H1 (cell line): Measurements from ENCODE around the gene WDR12. TPM values are rescaled to one million over a fixed set of nuclear protein-coding genes. Genes with fewer than 3 reads are reported as not detected.

Source experiments
- CTCF ChIA-PET: fragments of 300-600 bp; sonication (Branson Sonifier 250); formaldehyde crosslinking; loops from one replicate; lab custom pipeline; 2021; ENCODE audit not compliant: partially characterized antibody; lab: Charles Lee
- POLR2A ChIA-PET: fragments of 300-600 bp; sonication (Branson Sonifier 250); formaldehyde crosslinking; loops from one replicate; lab custom pipeline; 2021; ENCODE audit warnings: inconsistent platforms; ENCODE audit not compliant: partially characterized antibody; lab: Charles Lee
- DNase-seq, 2 experiments: peaks; one replicate each; pipeline versions ENCODE4 v3.0.0 to v3.0.0-alpha.2; 2010 to 2022; ENCODE audit warnings: low spot score in 2 of 2, low read depth in 1 of 2, mixed read lengths in 1 of 2
- FAIRE-seq: peaks from 2 replicates; lab custom pipeline; 2011; peaks lifted over from hg19 to GRCh38; lab: Jason Lieb, UNC
- H2AFZ ChIP-seq: 2 replicates; pipeline ENCODE4 v1.8.1; 2012; ENCODE audit warnings: low read length, inconsistent platforms
- H2AK5ac ChIP-seq: 2 replicates; pipeline ENCODE4 v1.6.1; 2013; ENCODE audit warnings: low read depth, low read length
- H2BK120ac ChIP-seq: replicated peaks from 2 replicates; pipeline ENCODE3; 2013; ENCODE audit warnings: low read depth, low read length, inconsistent platforms
- H2BK12ac ChIP-seq: 2 replicates; pipeline ENCODE4 v1.6.1; 2013; ENCODE audit warnings: low read depth, low read length
- H2BK15ac ChIP-seq: 2 replicates; pipeline ENCODE4 v1.6.1; 2013; ENCODE audit warnings: low read length
- H2BK20ac ChIP-seq: 2 replicates; pipeline ENCODE4 v1.6.1; 2013; ENCODE audit warnings: low read length
- H2BK5ac ChIP-seq: 2 replicates; pipeline ENCODE4 v1.6.1; 2013; ENCODE audit warnings: low read depth, low read length
- H3K14ac ChIP-seq: 2 replicates; pipeline ENCODE4 v1.6.1; 2013; ENCODE audit warnings: inconsistent platforms; ENCODE audit not compliant: insufficient read length
- H3K18ac ChIP-seq: 2 replicates; pipeline ENCODE4 v1.6.1; 2013; ENCODE audit warnings: low read length; ENCODE audit errors: extremely low read depth
- H3K23ac ChIP-seq: 2 replicates; pipeline ENCODE4 v1.6.1; 2013; ENCODE audit warnings: inconsistent platforms; ENCODE audit not compliant: insufficient read length
- H3K23me2 ChIP-seq: 2 replicates; pipeline ENCODE4 v1.6.1; 2013; ENCODE audit warnings: low read depth, low read length
- H3K27ac ChIP-seq: 2 replicates; pipeline ENCODE4 v1.6.1; 2011; ENCODE audit warnings: low read depth, low read length, inconsistent platforms
- H3K27me3 ChIP-seq, 4 experiments: replicated peaks in 1 of 4; 1 replicate in 1 of 4; 2 replicates in 3 of 4; pipeline versions ENCODE4 v1.6.1 to v1.8.1; 2011 to 2013; ENCODE audit warnings: low read length in 3 of 4, mild to moderate bottlenecking in 3 of 4, inconsistent platforms in 2 of 4, mixed read lengths in 2 of 4, moderate library complexity in 1 of 4; ENCODE audit not compliant: control insufficient read depth in 3 of 4, insufficient read depth in 3 of 4; ENCODE audit errors: extremely low read depth in 1 of 4
- H3K36me3 ChIP-seq, 4 experiments: 2 replicates each; pipeline versions ENCODE4 v1.6.1 to v1.8.1; 2011 to 2013; ENCODE audit warnings: mild to moderate bottlenecking in 4 of 4, low read length in 3 of 4, moderate library complexity in 2 of 4, control low read depth in 1 of 4, inconsistent platforms in 1 of 4; ENCODE audit not compliant: insufficient read depth in 4 of 4, control insufficient read depth in 2 of 4
- H3K4ac ChIP-seq: replicated peaks from 2 replicates; pipeline ENCODE3; 2013; ENCODE audit warnings: low read length, low read depth, mixed read lengths, inconsistent platforms; ENCODE audit not compliant: insufficient read length
- H3K4me1 ChIP-seq, 4 experiments: replicated peaks in 1 of 4; 1 replicate in 1 of 4; 2 replicates in 3 of 4; pipeline versions ENCODE4 v1.6.1 to v1.8.1; 2011 to 2013; ENCODE audit warnings: low read length in 3 of 4, inconsistent platforms in 2 of 4, mixed read lengths in 1 of 4; ENCODE audit not compliant: insufficient read depth in 4 of 4, control insufficient read depth in 3 of 4
- H3K4me2 ChIP-seq, 2 experiments: 2 replicates each; pipeline versions ENCODE4 v1.6.1 to v1.8.1; 2011 to 2013; ENCODE audit warnings: low read depth in 2 of 2, low read length in 2 of 2, control low read depth in 1 of 2, inconsistent platforms in 1 of 2, mild to moderate bottlenecking in 1 of 2; ENCODE audit not compliant: insufficient read depth in 1 of 2
- H3K4me3 ChIP-seq, 4 experiments: fragments of 200-600, 300-600 bp in 1 of 4; sonication (generic), shearing (Covaris generic), sonication (Bioruptor Twin) in 1 of 4; 2 replicates each; pipeline versions ENCODE4 v1.5.1 to v1.8.1; 2011 to 2016; ENCODE audit warnings: low read length in 4 of 4, low read depth in 3 of 4, control low read depth in 2 of 4, inconsistent platforms in 2 of 4, mild to moderate bottlenecking in 2 of 4, mixed read lengths in 1 of 4, moderate library complexity in 1 of 4; ENCODE audit not compliant: insufficient read depth in 2 of 4; ENCODE audit errors: extremely low read depth in 1 of 4
- H3K56ac ChIP-seq: replicated peaks from 2 replicates; pipeline ENCODE3; 2013; ENCODE audit warnings: low read depth, mild to moderate bottlenecking, mixed read lengths, low read length, inconsistent platforms; ENCODE audit not compliant: insufficient read length
- H3K79me1 ChIP-seq: 2 replicates; pipeline ENCODE4 v1.6.1; 2013; ENCODE audit warnings: low read depth, low read length, control low read depth
- H3K79me2 ChIP-seq, 2 experiments: 2 replicates each; pipeline versions ENCODE4 v1.6.1 to v1.8.1; 2012 to 2013; ENCODE audit warnings: low read length in 2 of 2, mild to moderate bottlenecking in 2 of 2, inconsistent platforms in 1 of 2; ENCODE audit not compliant: insufficient read depth in 2 of 2, control insufficient read depth in 1 of 2
- H3K9ac ChIP-seq, 4 experiments: replicated peaks in 1 of 4; 1 replicate in 1 of 4; 2 replicates in 3 of 4; pipeline versions ENCODE4 v1.6.1 to v1.8.1; 2011 to 2013; ENCODE audit warnings: low read depth in 3 of 4, low read length in 3 of 4, control low read depth in 2 of 4, mild to moderate bottlenecking in 2 of 4, moderate library complexity in 2 of 4, inconsistent platforms in 1 of 4; ENCODE audit errors: extremely low read depth in 1 of 4
- H3K9me3 ChIP-seq, 2 experiments: 2 replicates each; pipeline versions ENCODE4 v1.6.1 to v1.8.1; 2012 to 2013; ENCODE audit warnings: mild to moderate bottlenecking in 2 of 2, moderate library complexity in 2 of 2, control low read depth in 1 of 2, inconsistent platforms in 1 of 2, low read depth in 1 of 2, low read length in 1 of 2, mixed read lengths in 1 of 2; ENCODE audit not compliant: insufficient read depth in 2 of 2
- H4K20me1 ChIP-seq, 2 experiments: replicated peaks in 1 of 2; 2 replicates each; pipeline versions ENCODE3 to v1.8.1; 2011 to 2013; ENCODE audit warnings: inconsistent platforms in 2 of 2, low read length in 2 of 2, mild to moderate bottlenecking in 1 of 2; ENCODE audit not compliant: insufficient read depth in 2 of 2, control insufficient read depth in 1 of 2
- H4K5ac ChIP-seq: 2 replicates; pipeline ENCODE4 v1.6.1; 2013; ENCODE audit warnings: low read length, low read depth, mixed read lengths, inconsistent platforms; ENCODE audit not compliant: insufficient read length
- H4K8ac ChIP-seq: 2 replicates; pipeline ENCODE4 v1.8.0; 2013; ENCODE audit warnings: mild to moderate bottlenecking, moderate library complexity, low read length, inconsistent platforms; ENCODE audit not compliant: insufficient read depth; ENCODE audit errors: extremely low read depth
- H4K91ac ChIP-seq: replicated peaks from 2 replicates; pipeline ENCODE3; 2013; ENCODE audit warnings: low read length, mixed read lengths, inconsistent platforms; ENCODE audit not compliant: insufficient read length
- ATF3 ChIP-seq: IDR thresholded peaks from 2 replicates; pipeline ENCODE4 v1.6.1; 2011; ENCODE audit warnings: low read depth, mild to moderate bottlenecking, low read length; ENCODE audit not compliant: insufficient read depth
- BRCA1 ChIP-seq: IDR thresholded peaks from 2 replicates; pipeline ENCODE4 v1.6.1; 2012; ENCODE audit warnings: low read depth, low read length, improper control_type of control experiment
- CBX5 ChIP-seq: fragments of 300-800, 300-1000 bp; sonication (generic); IDR thresholded peaks from 2 replicates; pipeline ENCODE4 v1.7.1; 2016; ENCODE audit warnings: antibody characterized with exemption, low read length, low read depth
- CREB1 ChIP-seq: IDR thresholded peaks from 2 replicates; pipeline ENCODE4 v1.6.1; 2012; ENCODE audit warnings: inconsistent platforms
- E2F6 ChIP-seq: IDR thresholded peaks from 2 replicates; pipeline ENCODE4 v1.6.1; 2012; ENCODE audit warnings: inconsistent platforms
- EGR1 ChIP-seq: IDR thresholded peaks from 2 replicates; pipeline ENCODE4 v1.6.1; 2011; ENCODE audit warnings: low read depth, low read length, borderline replicate concordance
- HDAC6 ChIP-seq: IDR thresholded peaks from one replicate; pipeline ENCODE4 v1.7.1; 2012; ENCODE audit warnings: low read depth, mild to moderate bottlenecking, inconsistent platforms, low read length, moderate library complexity
- KDM4A ChIP-seq: IDR thresholded peaks from one replicate; pipeline ENCODE4 v1.7.1; 2012; ENCODE audit warnings: low read depth, mild to moderate bottlenecking, moderate library complexity, low read length, inconsistent platforms; ENCODE audit not compliant: severe bottlenecking
- RFX5 ChIP-seq: IDR thresholded peaks from 2 replicates; pipeline ENCODE4 v1.6.1; 2011; ENCODE audit warnings: low read depth, low read length, improper control_type of control experiment, borderline replicate concordance
- SP4 ChIP-seq: IDR thresholded peaks from 2 replicates; pipeline ENCODE4 v1.6.1; 2012; ENCODE audit warnings: low read length, inconsistent platforms
- TAF7 ChIP-seq: optimal IDR thresholded peaks from 2 replicates; pipeline ENCODE3; 2011; ENCODE audit warnings: low read depth, mild to moderate bottlenecking, inconsistent platforms, low read length, moderate library complexity, borderline replicate concordance
- TEAD4 ChIP-seq: IDR thresholded peaks from 2 replicates; pipeline ENCODE4 v1.6.1; 2012; ENCODE audit warnings: low read depth, low read length, inconsistent platforms, mixed read lengths
- WGBS, 2 experiments: shearing (Covaris generic) in 1 of 2; methylation state at CpG; one replicate each; pipeline versions ENCODE4 v1.1.6 to v1.1.7; 2013 to 2015; ENCODE audit warnings: low lambda C conversion rate in 2 of 2, mixed read lengths in 2 of 2, inconsistent platforms in 1 of 2, low coverage in 1 of 2, missing lambda C conversion rate in 1 of 2; ENCODE audit not compliant: insufficient replicate concordance in 2 of 2, insufficient coverage in 1 of 2, insufficient read length in 1 of 2; ENCODE audit errors: extremely low coverage in 1 of 2, missing lambda C conversion rate in 1 of 2; 5-methylcytosine and 5-hydroxymethylcytosine counted together
- polyA plus RNA-seq, 7 experiments: library from polyadenylated mRNA; depleted of rRNA in 3 of 7; stranded (reverse) in 5 of 7; unstranded in 2 of 7; fragments of >200 nt in 5 of 7; fragments of 200-250 nt in 2 of 7; gene quantifications; 1 replicate in 5 of 7; 2 replicates in 1 of 7; 4 replicates in 1 of 7; pipeline versions ENCODE4 v1.2.1 to v1.2.3, GENCODE V29; 2011 to 2013; ENCODE audit warnings: missing spikeins in 2 of 7, mixed read lengths in 2 of 7
- total RNA-seq: library from RNA; stranded (reverse); fragmentation: NEBNext Ultra II Directional; extraction: Animal tissue kit (Norgen Biotek cat#: 25700); gene quantifications from 2 replicates; pipeline ENCODE4 v1.2.1, GENCODE V29; 2021

The WDR12 gene
- total and polyA plus RNA-seq, 2 of the 8 experiments (the other 6 are each of a cell fraction or from before 2014, with no cell fraction given), result 25.0 to 183 TPM

- no peak overlapping the region for H4K91ac ChIP-seq
- no peak overlapping the region for H2AFZ ChIP-seq
- H4K5ac ChIP-seq, result no peak overlapping the region
- no peak overlapping the region for H3K14ac ChIP-seq
- no peak overlapping the region for H3K18ac ChIP-seq
- no peaks in the 10 kb centered on the region for H3K23me2 ChIP-seq
- no peak overlapping the region for H3K23ac ChIP-seq
- H2AK5ac ChIP-seq, result no peak overlapping the region
- no peak overlapping the region for H3K56ac ChIP-seq
- no peak overlapping the region for H2BK120ac ChIP-seq
- no peak overlapping the region for H2BK12ac ChIP-seq
- POLR2A ChIA-PET, result interaction anchor here (1.5 kb wide), 1 partner anchor 30 kb away, joined by 4 read pairs; no protein-coding TSS in a partner anchor
- no peak for DNase-seq
- no peak overlapping the region; the same call in 1 of the 2 replicates for H2BK20ac ChIP-seq
- no peak for FAIRE-seq
- no peak overlapping the region for H4K8ac ChIP-seq
- H3K4me1 ChIP-seq, result no peaks in the 10 kb centered on the region
- H2BK5ac ChIP-seq, result no peak overlapping the region
- H3K4me2 ChIP-seq, result no peak overlapping the region
- H4K20me1 ChIP-seq, result no peaks in the 10 kb centered on the region
- H3K4ac ChIP-seq, result no peak overlapping the region
- H3K27me3 ChIP-seq, result no peaks in the 10 kb centered on the region
- H3K9me3 ChIP-seq, result peaks cover 0 to 3% of the 10 kb centered on the region in 2 experiments; a peak in 1 of 4 replicates
- H3K79me2 ChIP-seq, result no peaks in the 10 kb centered on the region
- no peak overlapping the region for H3K9ac ChIP-seq
- WGBS, 2 experiments, result 90% methylated on average over 11 of the region's 11 CpGs; no CpG with 5 or more reads in 1 of the 2 experiments
- H3K36me3 ChIP-seq, result no peaks in the 10 kb centered on the region
- CTCF ChIA-PET, result interaction anchor here (0.6 to 1.9 kb wide), 4 partner anchors 9 to 253 kb away, joined by 3 to 6 read pairs (median 4); no protein-coding TSS in a partner anchor
- no peak overlapping the region for H3K4me3 ChIP-seq
- no peak overlapping the region for H3K27ac ChIP-seq
- no peaks in the 10 kb centered on the region for H3K79me1 ChIP-seq
- no peak overlapping the region for H2BK15ac ChIP-seq
- no peak for TF ChIP-seq ATF3
- no peak for TF ChIP-seq E2F6
- no peak for TF ChIP-seq EGR1
- no peak for TF ChIP-seq CREB1
- no peak for TF ChIP-seq RFX5
- no peak for TF ChIP-seq HDAC6
- TF ChIP-seq SP4, result no peak
- TF ChIP-seq KDM4A, result no peak
- TF ChIP-seq TEAD4, result no peak
- TF ChIP-seq TAF7, result no peak
- TF ChIP-seq BRCA1, result no peak
- no peak for TF ChIP-seq CBX5
Measured at GRCh38 chr2:202841090-202841867, 70.2 kb downstream of the WDR12 start.
